HL-60 (cell line): Measurements from ENCODE around the gene CREB3L1.

Source experiments
- DNase-seq, 2 experiments: peaks; one replicate each; pipeline ENCODE4 v3.0.0-alpha.2; 2010 to 2020; ENCODE audit warnings: low read depth in 1 of 2, low spot score in 1 of 2
- H3K27ac ChIP-seq: fragments of 250-450 bp; sonication (Bioruptor Pico); replicated peaks from 2 replicates; pipeline ENCODE4 v1.5.1; 2020; ENCODE audit warnings: mild to moderate bottlenecking, moderate library complexity
- H3K27me3 ChIP-seq: fragments of 250-450 bp; sonication (Bioruptor Pico); 2 replicates; pipeline ENCODE4 v1.5.1; 2021; ENCODE audit warnings: mild to moderate bottlenecking, moderate library complexity; ENCODE audit not compliant: insufficient read depth, poor library complexity, severe bottlenecking
- H3K4me3 ChIP-seq: replicated peaks from 2 replicates; pipeline ENCODE4 v1.5.1; 2011; ENCODE audit warnings: mild to moderate bottlenecking, control low read depth, low read length; ENCODE audit not compliant: insufficient read depth
- GABPA ChIP-seq: IDR thresholded peaks from 2 replicates; pipeline ENCODE4 v1.6.1; 2012; ENCODE audit warnings: low read depth
- POLR2AphosphoS5 ChIP-seq: IDR thresholded peaks from 2 replicates; pipeline ENCODE4 v1.6.1; 2012; ENCODE audit warnings: low read depth
- SPI1 ChIP-seq: IDR thresholded peaks from 2 replicates; pipeline ENCODE4 v1.6.1; 2012; ENCODE audit warnings: low read depth, mild to moderate bottlenecking, borderline replicate concordance
- TF ChIP-seq, protein P1 (sequence below): IDR thresholded peaks from one replicate; pipeline ENCODE4 v1.5.1; 2011; ENCODE audit warnings: low read length, control low read depth, inconsistent platforms; ENCODE audit not compliant: insufficient read depth
- TF ChIP-seq, protein P2 (sequence below): IDR thresholded peaks from 2 replicates; pipeline ENCODE4 v1.6.1; 2012; ENCODE audit warnings: low read depth; ENCODE audit not compliant: insufficient replicate concordance

Gene CREB3L1

DNA sequence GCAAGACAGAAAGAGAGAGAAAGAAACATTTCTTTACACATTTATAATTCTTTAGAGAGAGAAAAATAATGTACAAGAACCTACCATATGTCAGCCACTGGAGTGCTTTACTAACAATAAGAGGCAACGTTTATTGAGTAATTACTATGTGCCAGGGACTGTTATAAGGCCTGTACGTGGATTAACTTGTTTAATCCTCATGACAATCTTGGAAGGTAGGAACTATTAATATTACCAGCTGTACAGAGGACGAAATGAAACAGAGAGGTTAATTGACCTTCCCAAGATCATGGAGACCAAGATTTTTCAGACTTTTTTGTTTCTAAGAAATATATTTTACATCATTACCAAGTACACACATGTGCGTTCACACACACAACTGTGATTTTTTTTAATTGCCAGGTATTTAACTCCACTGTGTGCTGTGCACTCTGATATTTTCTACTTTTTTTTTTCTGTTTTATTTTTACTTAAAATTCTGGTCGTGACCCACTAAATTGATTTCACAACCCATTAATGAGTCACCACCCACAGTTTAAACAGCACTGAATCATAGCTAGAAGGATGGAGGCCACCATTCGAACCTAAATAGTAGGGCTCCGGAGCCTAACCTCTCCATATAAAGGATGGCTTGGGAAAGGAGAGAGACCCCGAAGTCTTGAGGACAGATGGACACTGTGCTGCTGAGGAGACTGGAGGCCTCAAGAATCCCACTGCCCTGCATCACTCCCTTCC lies 21.4 kb downstream of the CREB3L1 start:
- H3K4me3 ChIP-seq: no peak overlapping the region
- H3K27ac ChIP-seq: no peak overlapping the region
- H3K27me3 ChIP-seq: peaks cover 28% of the 10 kb centered on the region
- TF ChIP-seq, protein P1, sequence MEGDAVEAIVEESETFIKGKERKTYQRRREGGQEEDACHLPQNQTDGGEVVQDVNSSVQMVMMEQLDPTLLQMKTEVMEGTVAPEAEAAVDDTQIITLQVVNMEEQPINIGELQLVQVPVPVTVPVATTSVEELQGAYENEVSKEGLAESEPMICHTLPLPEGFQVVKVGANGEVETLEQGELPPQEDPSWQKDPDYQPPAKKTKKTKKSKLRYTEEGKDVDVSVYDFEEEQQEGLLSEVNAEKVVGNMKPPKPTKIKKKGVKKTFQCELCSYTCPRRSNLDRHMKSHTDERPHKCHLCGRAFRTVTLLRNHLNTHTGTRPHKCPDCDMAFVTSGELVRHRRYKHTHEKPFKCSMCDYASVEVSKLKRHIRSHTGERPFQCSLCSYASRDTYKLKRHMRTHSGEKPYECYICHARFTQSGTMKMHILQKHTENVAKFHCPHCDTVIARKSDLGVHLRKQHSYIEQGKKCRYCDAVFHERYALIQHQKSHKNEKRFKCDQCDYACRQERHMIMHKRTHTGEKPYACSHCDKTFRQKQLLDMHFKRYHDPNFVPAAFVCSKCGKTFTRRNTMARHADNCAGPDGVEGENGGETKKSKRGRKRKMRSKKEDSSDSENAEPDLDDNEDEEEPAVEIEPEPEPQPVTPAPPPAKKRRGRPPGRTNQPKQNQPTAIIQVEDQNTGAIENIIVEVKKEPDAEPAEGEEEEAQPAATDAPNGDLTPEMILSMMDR: no peak
- TF ChIP-seq, protein P2, sequence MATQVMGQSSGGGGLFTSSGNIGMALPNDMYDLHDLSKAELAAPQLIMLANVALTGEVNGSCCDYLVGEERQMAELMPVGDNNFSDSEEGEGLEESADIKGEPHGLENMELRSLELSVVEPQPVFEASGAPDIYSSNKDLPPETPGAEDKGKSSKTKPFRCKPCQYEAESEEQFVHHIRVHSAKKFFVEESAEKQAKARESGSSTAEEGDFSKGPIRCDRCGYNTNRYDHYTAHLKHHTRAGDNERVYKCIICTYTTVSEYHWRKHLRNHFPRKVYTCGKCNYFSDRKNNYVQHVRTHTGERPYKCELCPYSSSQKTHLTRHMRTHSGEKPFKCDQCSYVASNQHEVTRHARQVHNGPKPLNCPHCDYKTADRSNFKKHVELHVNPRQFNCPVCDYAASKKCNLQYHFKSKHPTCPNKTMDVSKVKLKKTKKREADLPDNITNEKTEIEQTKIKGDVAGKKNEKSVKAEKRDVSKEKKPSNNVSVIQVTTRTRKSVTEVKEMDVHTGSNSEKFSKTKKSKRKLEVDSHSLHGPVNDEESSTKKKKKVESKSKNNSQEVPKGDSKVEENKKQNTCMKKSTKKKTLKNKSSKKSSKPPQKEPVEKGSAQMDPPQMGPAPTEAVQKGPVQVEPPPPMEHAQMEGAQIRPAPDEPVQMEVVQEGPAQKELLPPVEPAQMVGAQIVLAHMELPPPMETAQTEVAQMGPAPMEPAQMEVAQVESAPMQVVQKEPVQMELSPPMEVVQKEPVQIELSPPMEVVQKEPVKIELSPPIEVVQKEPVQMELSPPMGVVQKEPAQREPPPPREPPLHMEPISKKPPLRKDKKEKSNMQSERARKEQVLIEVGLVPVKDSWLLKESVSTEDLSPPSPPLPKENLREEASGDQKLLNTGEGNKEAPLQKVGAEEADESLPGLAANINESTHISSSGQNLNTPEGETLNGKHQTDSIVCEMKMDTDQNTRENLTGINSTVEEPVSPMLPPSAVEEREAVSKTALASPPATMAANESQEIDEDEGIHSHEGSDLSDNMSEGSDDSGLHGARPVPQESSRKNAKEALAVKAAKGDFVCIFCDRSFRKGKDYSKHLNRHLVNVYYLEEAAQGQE: no peak
- DNase-seq: no peak

DNA sequence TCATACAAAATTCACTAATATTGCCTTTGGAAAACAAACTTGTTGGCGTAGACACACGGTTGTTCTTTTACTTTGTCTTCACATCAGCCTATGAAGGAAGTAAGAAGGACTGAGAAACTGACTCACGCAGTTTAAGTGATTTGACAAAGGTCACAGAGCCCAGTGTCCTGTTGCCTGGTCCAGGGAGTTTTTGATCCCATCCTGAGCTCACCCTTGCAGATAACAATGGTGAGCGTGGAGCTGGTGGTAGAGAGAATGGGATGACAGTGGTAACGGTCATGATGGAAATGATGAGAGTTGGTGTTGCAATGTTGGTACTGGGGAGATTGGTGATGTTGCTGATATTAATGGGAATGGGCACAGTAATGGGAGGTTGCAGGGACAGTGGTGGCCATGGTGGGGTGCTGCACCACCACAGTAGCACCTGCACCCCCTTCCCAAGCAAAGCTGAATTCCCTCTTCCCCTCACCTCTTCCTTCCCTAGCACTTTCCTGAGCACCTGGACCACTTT lies 22.0 kb downstream of the CREB3L1 start:
- Histone ChIP-seq H3K27me3 (peaks cover 27% of the 10 kb centered on the region), H3K27ac (no peak overlapping the region), H3K4me3 (no peak overlapping the region)
- no peak for DNase-seq
- TF ChIP-seq, protein P2: no peak
- no peak for TF ChIP-seq GABPA
- no peak for TF ChIP-seq POLR2AphosphoS5
- TF ChIP-seq SPI1: no peak
- TF ChIP-seq, protein P1: no peak

DNA sequence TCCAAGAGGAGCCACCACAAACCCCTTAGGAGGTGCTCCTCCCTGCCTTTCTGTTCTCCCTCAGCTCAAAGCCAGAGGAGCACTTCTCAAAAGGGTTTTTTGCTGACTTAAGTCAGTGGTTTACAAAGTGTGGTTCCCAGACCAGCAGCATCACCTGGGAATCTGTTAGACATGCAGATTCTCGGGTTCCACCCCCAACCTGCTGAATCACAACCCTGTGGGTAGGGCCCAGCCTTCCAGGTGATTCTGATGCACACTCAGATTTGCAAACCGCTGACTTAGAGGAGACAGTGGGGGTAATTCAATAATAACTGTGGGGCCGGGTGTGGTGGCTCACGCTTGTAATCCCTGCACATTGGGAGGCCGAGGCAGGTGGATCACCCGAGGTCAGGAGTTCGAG lies 22.8 kb downstream of the CREB3L1 start:
- TF ChIP-seq SPI1 (no peak), GABPA (no peak), POLR2AphosphoS5 (no peak)
- TF ChIP-seq, protein P1: no peak
- TF ChIP-seq, protein P2: no peak
- Histone ChIP-seq H3K27me3 (peaks cover 25% of the 10 kb centered on the region), H3K27ac (no peak overlapping the region)

More for the DNA sequence above, 22.8 kb downstream of the CREB3L1 start:
- DNase-seq: no peak
- no peak overlapping the region for H3K4me3 ChIP-seq
